Neural progenitor cell (in vitro differentiated cells): ENCODE measurements around the gene LASP1NB.

Experiments used
- DNase-seq: peaks from one replicate; pipeline ENCODE4 v3.0.0-alpha.2; 2016; ENCODE audit warnings: low spot score
- H2AFZ ChIP-seq: fragments of 200-600 bp; sonication (generic); replicated peaks from 2 replicates; pipeline ENCODE4 v1.6.1; 2016; ENCODE audit warnings: antibody characterized with exemption
- H3F3A ChIP-seq: fragments of 200-600 bp; sonication (generic); 2 replicates; pipeline ENCODE4 v1.6.1; 2016; ENCODE audit warnings: antibody characterized with exemption, low read depth
- H3K27ac ChIP-seq: fragments of 200-600 bp; sonication (generic); 2 replicates; pipeline ENCODE4 v1.5.1; 2016; ENCODE audit warnings: mild to moderate bottlenecking
- H3K27me3 ChIP-seq: fragments of 200-600 bp; sonication (generic); 2 replicates; pipeline ENCODE4 v1.6.1; 2016; ENCODE audit warnings: mild to moderate bottlenecking, moderate library complexity
- H3K36me3 ChIP-seq: fragments of 200-600 bp; sonication (generic); 2 replicates; pipeline ENCODE4 v1.5.1; 2016
- H3K4me1 ChIP-seq: fragments of 200-600 bp; sonication (generic); 2 replicates; pipeline ENCODE4 v1.6.1; 2016; ENCODE audit warnings: mixed run types
- H3K4me2 ChIP-seq: fragments of 200-600 bp; sonication (generic); 2 replicates; pipeline ENCODE4 v1.6.1; 2016
- H3K4me3 ChIP-seq: fragments of 200-600 bp; sonication (generic); 2 replicates; pipeline ENCODE4 v1.5.1; 2016
- H3K79me2 ChIP-seq: fragments of 200-600 bp; sonication (generic); 2 replicates; pipeline ENCODE4 v1.6.1; 2016; ENCODE audit warnings: low read depth
- H3K9ac ChIP-seq: fragments of 200-600 bp; sonication (generic); 2 replicates; pipeline ENCODE4 v1.6.1; 2016
- H3K9me3 ChIP-seq: fragments of 200-600 bp; sonication (generic); 2 replicates; pipeline ENCODE4 v1.5.1; 2016; ENCODE audit warnings: low read depth
- H4K20me1 ChIP-seq: fragments of 200-600 bp; sonication (generic); 2 replicates; pipeline ENCODE4 v1.6.1; 2016; ENCODE audit warnings: low read depth
- H3K27ac Mint-ChIP-seq: 3 replicates; pipeline ENCODE4 v1.8.0; 2021; ENCODE audit warnings: mixed read lengths
- H3K27me3 Mint-ChIP-seq: 2 replicates; pipeline ENCODE4 v1.8.0; 2022; ENCODE audit warnings: low read depth, mild to moderate bottlenecking, inconsistent platforms, moderate library complexity, mixed read lengths; ENCODE audit not compliant: insufficient read depth
- H3K36me3 Mint-ChIP-seq: 3 replicates; pipeline ENCODE4 v1.8.0; 2021; ENCODE audit warnings: mixed read lengths
- H3K4me1 Mint-ChIP-seq: 3 replicates; pipeline ENCODE4 v1.8.0; 2021; ENCODE audit warnings: mixed read lengths
- H3K4me3 Mint-ChIP-seq: 3 replicates; pipeline ENCODE4 v1.8.0; 2021; ENCODE audit warnings: mild to moderate bottlenecking, moderate library complexity, mixed read lengths
- H3K9me3 Mint-ChIP-seq: 3 replicates; pipeline ENCODE4 v1.8.0; 2020; ENCODE audit warnings: mixed read lengths
- EZH2 ChIP-seq: fragments of 200-600 bp; sonication (generic); IDR thresholded peaks from 2 replicates; pipeline ENCODE4 v1.6.1; 2017; ENCODE audit warnings: antibody characterized with exemption, mild to moderate bottlenecking, moderate library complexity
- EZH2phosphoT487 ChIP-seq: fragments of 200-600 bp; sonication (generic); IDR thresholded peaks from 2 replicates; pipeline ENCODE4 v1.6.1; 2017; ENCODE audit warnings: antibody characterized with exemption
- TF ChIP-seq, protein P1 (sequence below): fragments of 200-600 bp; sonication (generic); IDR thresholded peaks from 2 replicates; pipeline ENCODE4 v1.5.1; 2017; ENCODE audit warnings: antibody characterized with exemption, mild to moderate bottlenecking

The LASP1NB gene

DNA sequence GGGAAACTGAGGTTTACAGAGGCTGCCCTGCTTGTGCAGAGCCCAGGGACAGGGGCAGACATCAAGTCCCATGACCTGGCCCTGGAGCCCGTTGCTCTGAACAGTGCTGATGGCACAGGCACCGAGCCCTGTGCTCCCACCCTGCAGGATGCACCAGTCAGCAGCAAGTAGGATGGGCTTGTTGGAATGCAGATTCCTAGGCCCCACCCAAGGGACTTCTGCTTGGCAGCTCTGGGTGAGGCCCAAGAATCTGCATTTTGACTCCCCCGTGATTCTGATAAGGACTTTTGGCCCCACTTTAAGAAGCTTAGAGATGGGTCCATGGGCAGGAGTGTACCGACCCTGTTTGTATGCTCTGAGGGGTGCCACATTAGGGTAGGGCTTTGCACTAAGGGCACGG lies 32.3 kb upstream of the LASP1NB start:
- Histone ChIP-seq H3K4me2 (no peak overlapping the region), H3K27me3 (no peaks in the 10 kb centered on the region), H4K20me1 (peaks cover 35% of the 10 kb centered on the region), H3K9me3 (no peaks in the 10 kb centered on the region), H3K27ac (no peak overlapping the region), H3K9ac (no peak overlapping the region), H3K79me2 (peaks cover 6% of the 10 kb centered on the region), H3F3A (peaks cover 19% of the 10 kb centered on the region), H3K4me3 (no peak overlapping the region), H3K4me1 (peaks cover 33% of the 10 kb centered on the region), H3K36me3 (no peaks in the 10 kb centered on the region), H2AFZ (no peak overlapping the region)
- Mint-ChIP-seq H3K36me3 (peaks cover 7% of the 10 kb centered on the region), H3K27ac (no peak overlapping the region), H3K4me3 (no peak overlapping the region), H3K27me3 (peaks cover 5% of the 10 kb centered on the region), H3K4me1 (peaks cover 51% of the 10 kb centered on the region), H3K9me3 (no peaks in the 10 kb centered on the region)
- DNase-seq: no peak
- TF ChIP-seq, protein P1, sequence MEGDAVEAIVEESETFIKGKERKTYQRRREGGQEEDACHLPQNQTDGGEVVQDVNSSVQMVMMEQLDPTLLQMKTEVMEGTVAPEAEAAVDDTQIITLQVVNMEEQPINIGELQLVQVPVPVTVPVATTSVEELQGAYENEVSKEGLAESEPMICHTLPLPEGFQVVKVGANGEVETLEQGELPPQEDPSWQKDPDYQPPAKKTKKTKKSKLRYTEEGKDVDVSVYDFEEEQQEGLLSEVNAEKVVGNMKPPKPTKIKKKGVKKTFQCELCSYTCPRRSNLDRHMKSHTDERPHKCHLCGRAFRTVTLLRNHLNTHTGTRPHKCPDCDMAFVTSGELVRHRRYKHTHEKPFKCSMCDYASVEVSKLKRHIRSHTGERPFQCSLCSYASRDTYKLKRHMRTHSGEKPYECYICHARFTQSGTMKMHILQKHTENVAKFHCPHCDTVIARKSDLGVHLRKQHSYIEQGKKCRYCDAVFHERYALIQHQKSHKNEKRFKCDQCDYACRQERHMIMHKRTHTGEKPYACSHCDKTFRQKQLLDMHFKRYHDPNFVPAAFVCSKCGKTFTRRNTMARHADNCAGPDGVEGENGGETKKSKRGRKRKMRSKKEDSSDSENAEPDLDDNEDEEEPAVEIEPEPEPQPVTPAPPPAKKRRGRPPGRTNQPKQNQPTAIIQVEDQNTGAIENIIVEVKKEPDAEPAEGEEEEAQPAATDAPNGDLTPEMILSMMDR: no peak
- TF ChIP-seq EZH2: no peak
- no peak for TF ChIP-seq EZH2phosphoT487

DNA sequence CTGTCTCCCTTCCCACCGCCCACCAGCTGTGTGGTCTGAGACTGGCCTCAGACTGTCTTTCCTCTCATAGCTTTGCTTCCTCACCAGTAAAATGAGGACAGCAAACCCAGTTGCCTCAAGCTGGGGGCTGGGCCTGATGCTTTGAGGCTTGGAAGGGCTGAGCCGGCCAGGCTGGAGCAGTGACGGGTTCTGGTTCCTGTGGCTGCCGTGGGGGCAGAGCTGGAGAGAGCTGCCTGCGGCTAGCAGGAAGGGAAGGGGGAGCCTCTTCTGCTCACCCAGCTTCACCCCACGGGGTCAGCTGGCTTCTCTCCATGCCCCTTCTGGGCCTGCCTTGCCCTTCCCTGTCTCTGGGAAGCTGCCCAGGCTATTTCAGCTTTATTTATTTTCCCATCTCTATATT lies 31.8 kb upstream of the LASP1NB start:
- Histone ChIP-seq H3F3A (peaks cover 20% of the 10 kb centered on the region), H3K9ac (no peak overlapping the region), H3K4me1 (peaks cover 38% of the 10 kb centered on the region), H3K4me3 (no peak overlapping the region), H3K27ac (no peak overlapping the region), H3K9me3 (no peaks in the 10 kb centered on the region), H3K27me3 (no peaks in the 10 kb centered on the region), H3K79me2 (peaks cover 6% of the 10 kb centered on the region), H2AFZ (no peak overlapping the region), H4K20me1 (peaks cover 35% of the 10 kb centered on the region), H3K4me2 (no peak overlapping the region), H3K36me3 (no peaks in the 10 kb centered on the region)
- TF ChIP-seq EZH2: no peak
- no peak for TF ChIP-seq EZH2phosphoT487
- TF ChIP-seq, protein P1: no peak
- DNase-seq: peak; percentile 13
- H3K4me3 Mint-ChIP-seq: no peak overlapping the region
- H3K9me3 Mint-ChIP-seq: no peaks in the 10 kb centered on the region
- peaks cover 9% of the 10 kb centered on the region for H3K36me3 Mint-ChIP-seq
- H3K27me3 Mint-ChIP-seq: peaks cover 5% of the 10 kb centered on the region
- H3K4me1 Mint-ChIP-seq: peaks cover 56% of the 10 kb centered on the region
- H3K27ac Mint-ChIP-seq: no peak overlapping the region

DNA sequence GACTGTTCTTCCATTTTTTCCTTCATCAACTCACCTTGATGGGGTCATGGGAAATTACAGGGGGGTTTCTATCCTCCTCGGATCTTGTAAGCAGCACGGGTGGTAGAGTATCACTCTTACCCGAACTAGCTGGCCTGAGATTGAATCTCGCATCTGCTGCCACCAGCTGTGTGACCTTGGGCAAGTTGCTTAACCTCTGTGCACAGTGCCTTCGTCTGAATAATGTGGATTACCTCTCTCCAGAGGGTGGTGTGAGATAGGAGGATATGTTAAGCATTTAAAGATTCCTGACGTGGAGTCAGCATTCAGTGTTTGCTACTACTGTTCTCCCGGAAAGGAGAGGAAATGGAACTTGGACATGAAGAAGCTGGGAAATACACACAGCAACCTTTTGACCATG lies 31.1 kb upstream of the LASP1NB start:
- Histone ChIP-seq H3K27ac (no peak overlapping the region), H3K27me3 (no peaks in the 10 kb centered on the region), H3K36me3 (no peaks in the 10 kb centered on the region), H2AFZ (no peak overlapping the region), H4K20me1 (peaks cover 35% of the 10 kb centered on the region), H3K4me3 (no peak overlapping the region), H3K79me2 (peaks cover under 1% of the 10 kb centered on the region), H3K4me1 (peaks cover 42% of the 10 kb centered on the region), H3K9me3 (no peaks in the 10 kb centered on the region), H3F3A (peaks cover 20% of the 10 kb centered on the region), H3K4me2 (no peak overlapping the region), H3K9ac (no peak overlapping the region)
- H3K4me1 Mint-ChIP-seq: peaks cover 56% of the 10 kb centered on the region
- peaks cover 9% of the 10 kb centered on the region for H3K36me3 Mint-ChIP-seq
- H3K4me3 Mint-ChIP-seq: peak overlapping the region; percentile 12
- TF ChIP-seq, protein P1: no peak
- TF ChIP-seq EZH2phosphoT487 (no peak), EZH2 (no peak)
- DNase-seq: no peak
- H3K27ac Mint-ChIP-seq: peak overlapping the region; percentile 24
- H3K9me3 Mint-ChIP-seq: no peaks in the 10 kb centered on the region
- peaks cover 5% of the 10 kb centered on the region for H3K27me3 Mint-ChIP-seq
